ENCODE results near the gene ZNF608. TPM values are rescaled to one million over a fixed set of nuclear protein-coding genes. Genes with fewer than 3 reads are reported as not detected.

ZNF608 gene
- total RNA-seq, result 32.1 TPM
- long read RNA-seq, full-length matches to known transcripts, result 2 of 8 reads
- long read RNA-seq, partial matches to known transcripts, result 1 of 8 reads
- long read RNA-seq, other reads (novel, unspliced or antisense), result 5 of 8 reads

DNA sequence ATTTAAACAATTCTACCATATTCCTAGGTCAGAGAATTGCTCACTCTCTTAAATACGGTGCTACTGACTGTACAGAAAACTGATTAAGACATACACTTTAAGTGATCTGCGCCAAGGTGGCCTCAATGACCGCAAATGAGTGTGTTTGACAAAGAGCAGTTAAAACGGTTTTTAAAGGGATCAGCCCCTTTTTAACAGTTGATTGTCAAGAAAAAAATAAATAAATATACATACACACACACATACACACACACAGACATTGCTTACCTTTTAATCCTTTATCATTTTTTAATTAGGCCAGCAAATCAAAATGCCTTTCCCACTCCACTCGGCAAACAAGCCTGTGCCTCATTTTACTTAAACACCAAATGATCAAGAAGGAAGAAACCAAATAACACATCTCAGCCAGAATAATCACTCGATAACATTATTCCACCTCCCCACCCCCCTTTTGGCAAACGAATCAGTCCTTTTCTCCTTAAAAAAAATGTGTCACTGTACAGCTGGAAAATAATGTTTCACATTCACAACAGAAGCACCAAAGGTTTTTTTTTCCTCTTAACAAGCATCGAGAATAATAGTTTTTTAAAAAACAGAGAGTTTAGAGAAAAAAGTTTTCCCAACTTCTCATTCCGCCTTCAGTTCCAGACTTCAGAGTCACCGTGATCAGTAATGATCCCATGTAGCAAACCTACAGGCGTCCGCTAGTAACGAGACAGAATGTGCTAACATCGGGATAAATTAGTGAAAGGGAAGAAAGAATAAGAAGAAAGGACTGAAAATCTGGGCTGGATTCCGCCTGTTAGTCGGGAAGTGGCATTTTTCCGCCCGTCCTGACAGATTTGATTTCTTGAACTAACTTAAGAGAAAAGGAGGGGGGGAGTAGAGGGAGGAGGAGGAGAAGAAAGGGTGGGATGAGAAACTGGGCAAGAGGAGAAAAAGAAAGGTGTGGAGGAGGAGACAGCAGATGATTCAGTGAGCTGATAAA, at the start of gene ZNF608:
TSS of gene ZNF608 (minus strand) at position 712 of the 988 bp plus-strand sequence. CDS start 1,650 bp downstream, outside the sequence.
- intact Hi-C loops (cut with DNase I), result no loop called here
- Histone ChIP-seq H3K9me3 (no peaks in the 10 kb centered on the region), H3K4me1 (no peaks in the 10 kb centered on the region), H3K4me3 (peak within 1 kb of the TSS; percentile 70), H3K36me3 (no peaks in the 10 kb centered on the region), H3K27ac (peak within 1 kb of the TSS; percentile 91), H3K27me3 (no peaks in the 10 kb centered on the region)
- TF ChIP-seq, protein P1, sequence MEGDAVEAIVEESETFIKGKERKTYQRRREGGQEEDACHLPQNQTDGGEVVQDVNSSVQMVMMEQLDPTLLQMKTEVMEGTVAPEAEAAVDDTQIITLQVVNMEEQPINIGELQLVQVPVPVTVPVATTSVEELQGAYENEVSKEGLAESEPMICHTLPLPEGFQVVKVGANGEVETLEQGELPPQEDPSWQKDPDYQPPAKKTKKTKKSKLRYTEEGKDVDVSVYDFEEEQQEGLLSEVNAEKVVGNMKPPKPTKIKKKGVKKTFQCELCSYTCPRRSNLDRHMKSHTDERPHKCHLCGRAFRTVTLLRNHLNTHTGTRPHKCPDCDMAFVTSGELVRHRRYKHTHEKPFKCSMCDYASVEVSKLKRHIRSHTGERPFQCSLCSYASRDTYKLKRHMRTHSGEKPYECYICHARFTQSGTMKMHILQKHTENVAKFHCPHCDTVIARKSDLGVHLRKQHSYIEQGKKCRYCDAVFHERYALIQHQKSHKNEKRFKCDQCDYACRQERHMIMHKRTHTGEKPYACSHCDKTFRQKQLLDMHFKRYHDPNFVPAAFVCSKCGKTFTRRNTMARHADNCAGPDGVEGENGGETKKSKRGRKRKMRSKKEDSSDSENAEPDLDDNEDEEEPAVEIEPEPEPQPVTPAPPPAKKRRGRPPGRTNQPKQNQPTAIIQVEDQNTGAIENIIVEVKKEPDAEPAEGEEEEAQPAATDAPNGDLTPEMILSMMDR (IDR thresholded peaks at IDR 0.05), result no peak
- DNase-seq (no peak), ATAC-seq (no peak)

DNA sequence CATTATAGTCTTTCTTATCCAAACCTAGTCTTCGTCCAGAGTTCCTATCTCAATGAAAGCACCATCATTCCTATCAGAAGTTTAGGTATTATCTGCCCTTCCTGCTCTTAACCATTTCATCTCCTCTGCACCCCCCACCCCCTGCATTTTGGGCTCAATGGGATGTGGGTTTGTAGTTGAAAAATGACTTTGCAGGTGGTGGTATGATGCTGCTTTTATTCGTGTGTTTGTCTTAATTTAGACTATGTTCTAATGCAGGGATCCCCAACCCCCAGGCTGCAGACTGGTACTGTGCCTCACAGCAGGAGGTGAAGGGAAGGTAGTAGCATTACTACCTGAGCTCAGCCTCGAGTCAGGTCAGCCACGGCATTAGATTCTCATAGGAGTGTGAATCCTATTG, 49.4 kb upstream of the ZNF608 start:
- no peaks in the 10 kb centered on the region for H3K27me3 ChIP-seq
- ATAC-seq (no peak), DNase-seq (no peak)
- intact Hi-C loops (cut with DNase I), result no loop called here
- no peaks in the 10 kb centered on the region for H3K9me3 ChIP-seq
- no peak overlapping the region for H3K27ac ChIP-seq
- H3K4me3 ChIP-seq, result no peak overlapping the region
- no peaks in the 10 kb centered on the region for H3K36me3 ChIP-seq
- no peaks in the 10 kb centered on the region for H3K4me1 ChIP-seq
- TF ChIP-seq, protein P1 (IDR thresholded peaks at IDR 0.05), result no peak

GRCh38 chr5:124790895-124791732, 44.7 kb upstream of the ZNF608 start:
- Histone ChIP-seq H3K9me3 (no peaks in the 10 kb centered on the region), H3K4me1 (no peaks in the 10 kb centered on the region), H3K27ac (no peak overlapping the region), H3K36me3 (no peaks in the 10 kb centered on the region), H3K27me3 (no peaks in the 10 kb centered on the region), H3K4me3 (no peak overlapping the region)
- TF ChIP-seq, protein P1 (IDR thresholded peaks at IDR 0.05), result no peak
- DNase-seq (no peak), ATAC-seq (no peak)
- intact Hi-C loops (cut with DNase I), result no loop called here

DNA sequence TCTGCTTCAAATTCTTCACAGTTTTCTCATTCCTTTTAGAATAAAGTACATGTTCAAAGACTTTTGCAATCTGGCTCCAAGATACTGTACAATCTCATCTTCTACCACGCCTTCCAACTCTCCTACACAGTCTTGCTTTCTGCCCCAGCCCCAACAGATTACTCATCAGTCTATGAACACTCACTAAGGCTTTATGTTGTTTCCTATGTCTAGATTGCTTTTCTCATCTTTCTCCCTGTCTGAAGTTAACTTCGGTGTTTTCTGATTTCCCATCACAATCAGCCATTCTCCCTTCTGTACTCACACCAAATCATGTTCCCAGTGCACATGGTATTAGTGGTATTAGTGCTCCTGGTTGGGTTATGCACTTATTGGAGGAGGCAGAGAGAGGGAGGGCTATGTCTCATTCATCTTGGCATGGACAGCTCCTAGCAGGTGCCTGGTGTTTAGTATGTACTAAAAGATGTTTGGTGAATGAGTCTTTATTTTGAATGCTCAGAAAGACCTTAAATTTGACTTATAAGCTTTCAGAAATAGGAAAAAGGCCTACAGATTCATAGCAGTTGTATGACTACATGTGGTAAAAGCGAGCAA, 44.0 kb upstream of the ZNF608 start:
- intact Hi-C loops (cut with DNase I), result no loop called here
- ATAC-seq (no peak), DNase-seq (no peak)
- Histone ChIP-seq H3K4me1 (no peaks in the 10 kb centered on the region), H3K9me3 (no peaks in the 10 kb centered on the region), H3K27ac (no peak overlapping the region), H3K36me3 (no peaks in the 10 kb centered on the region), H3K4me3 (no peak overlapping the region), H3K27me3 (no peaks in the 10 kb centered on the region)
- TF ChIP-seq, protein P1 (IDR thresholded peaks at IDR 0.05), result no peak

DNA sequence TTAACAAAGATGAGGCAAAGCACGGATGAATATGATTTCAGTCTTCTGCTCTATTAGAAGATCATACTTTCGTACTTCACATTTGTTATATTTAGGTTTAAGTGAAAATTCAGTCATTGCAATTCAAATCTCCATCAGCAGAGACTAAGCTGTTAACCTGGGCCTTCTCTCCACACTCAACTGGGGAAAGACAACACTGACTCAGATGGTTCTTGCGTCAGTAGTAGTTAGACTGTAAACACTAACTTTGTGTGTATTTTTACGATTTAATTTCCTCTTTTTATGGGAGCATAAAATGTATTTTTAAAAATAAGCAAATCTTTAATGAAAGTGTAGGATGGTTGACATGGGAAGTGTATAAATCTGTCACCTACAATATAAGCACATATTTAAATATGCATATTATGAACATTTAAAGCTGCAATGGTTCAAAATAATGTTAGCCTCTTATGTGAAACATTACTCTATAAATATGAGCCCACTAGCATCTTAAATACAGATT, 42.7 kb upstream of the ZNF608 start:
- no peak for ATAC-seq
- no peak overlapping the region for H3K27ac ChIP-seq
- H3K9me3 ChIP-seq, result no peaks in the 10 kb centered on the region
- H3K4me3 ChIP-seq, result no peak overlapping the region
- TF ChIP-seq, protein P1 (IDR thresholded peaks at IDR 0.05), result no peak
- DNase-seq, result no peak
- no peaks in the 10 kb centered on the region for H3K4me1 ChIP-seq
- intact Hi-C loops (cut with DNase I), result no loop called here
- no peaks in the 10 kb centered on the region for H3K36me3 ChIP-seq
- no peaks in the 10 kb centered on the region for H3K27me3 ChIP-seq
